CD4-positive, alpha-beta T cell treated with Interleukin-4 for 4 hours (primary cell): ENCODE results near the gene IL1RL1.
A peak's percentile ranks its signal among the peaks of the same experiment; 100 is the strongest.

Experiments used
- DNase-seq: peaks from one replicate; pipeline ENCODE4 v3.0.0-alpha.2; 2020

Gene IL1RL1

GRCh38 chr2:102337481-102338386 is 26.4 kb downstream of the IL1RL1 start:
- no peak for DNase-seq

GRCh38 chr2:102340778-102341177 is 29.4 kb downstream of the IL1RL1 start:
- no peak for DNase-seq

GRCh38 chr2:102342888-102343287 is 31.5 kb downstream of the IL1RL1 start:
- no peak for DNase-seq

- no peak for DNase-seq
These were observed 33.0 kb downstream of the IL1RL1 start for GRCh38 chr2:102344397-102344796.

GRCh38 chr2:102345329-102345920 is 34.1 kb downstream of the IL1RL1 start:
- DNase-seq: no peak

DNA sequence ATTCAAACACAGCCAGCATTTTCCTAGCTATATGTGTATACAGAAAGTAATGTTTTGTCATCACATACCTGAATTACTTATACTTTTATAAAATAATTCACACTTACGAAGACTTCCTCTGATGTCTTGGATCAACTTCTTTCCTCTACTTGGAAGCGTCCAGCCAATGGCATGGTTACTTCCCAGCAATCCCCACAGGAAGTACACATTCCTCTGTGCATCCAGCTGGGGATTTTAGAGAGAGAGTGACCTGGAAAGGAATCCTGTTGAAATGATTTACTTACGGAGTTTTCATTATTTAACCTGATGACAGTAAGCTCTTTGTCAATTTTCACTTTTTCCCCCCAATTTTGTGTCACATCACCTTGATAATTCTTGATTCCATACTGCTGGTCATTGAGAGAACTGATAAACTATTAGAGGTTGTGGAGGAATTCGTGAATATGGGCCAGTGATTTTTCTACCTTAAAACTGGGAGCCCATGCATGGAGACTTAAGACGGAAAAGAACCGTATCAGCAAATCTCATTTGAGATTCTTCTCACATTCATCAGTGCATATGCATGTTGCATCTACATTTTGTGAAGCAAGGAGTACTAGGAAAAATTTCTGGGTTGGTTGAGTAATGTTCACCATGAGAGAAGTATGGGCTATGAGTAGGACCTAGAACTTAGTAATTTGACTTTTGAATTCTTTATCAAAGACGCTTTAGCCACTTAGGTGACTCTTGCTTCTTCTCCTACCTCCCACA is 35.2 kb downstream of the IL1RL1 start:
- no peak for DNase-seq

GRCh38 chr2:102350137-102350793 is 38.9 kb downstream of the IL1RL1 start:
- DNase-seq: no peak

- DNase-seq: peak; percentile 60
These were observed 44.4 kb downstream of the IL1RL1 start, which contains the start of gene IL18R1 for GRCh38 chr2:102355526-102356380. Gene IL18R1, plus strand, starts transcription at chr2:102355796. Its CDS starts 6,865 bp downstream, at chr2:102362661.

- DNase-seq: no peak
These were observed 45.0 kb downstream of the IL1RL1 start for GRCh38 chr2:102356381-102356712.

- DNase-seq: no peak
These were observed 45.4 kb downstream of the IL1RL1 start for GRCh38 chr2:102356741-102357140.

GRCh38 chr2:102357937-102358336 is 46.6 kb downstream of the IL1RL1 start:
- no peak for DNase-seq

- DNase-seq: peak; percentile 40
These were observed 47.1 kb downstream of the IL1RL1 start for GRCh38 chr2:102358496-102358895.

GRCh38 chr2:102359527-102359926 is 48.2 kb downstream of the IL1RL1 start:
- DNase-seq: no peak

GRCh38 chr2:102361632-102362241 is 50.4 kb downstream of the IL1RL1 start:
- no peak for DNase-seq

- no peak for DNase-seq
These were observed 54.4 kb downstream of the IL1RL1 start for GRCh38 chr2:102365763-102366162.

DNA sequence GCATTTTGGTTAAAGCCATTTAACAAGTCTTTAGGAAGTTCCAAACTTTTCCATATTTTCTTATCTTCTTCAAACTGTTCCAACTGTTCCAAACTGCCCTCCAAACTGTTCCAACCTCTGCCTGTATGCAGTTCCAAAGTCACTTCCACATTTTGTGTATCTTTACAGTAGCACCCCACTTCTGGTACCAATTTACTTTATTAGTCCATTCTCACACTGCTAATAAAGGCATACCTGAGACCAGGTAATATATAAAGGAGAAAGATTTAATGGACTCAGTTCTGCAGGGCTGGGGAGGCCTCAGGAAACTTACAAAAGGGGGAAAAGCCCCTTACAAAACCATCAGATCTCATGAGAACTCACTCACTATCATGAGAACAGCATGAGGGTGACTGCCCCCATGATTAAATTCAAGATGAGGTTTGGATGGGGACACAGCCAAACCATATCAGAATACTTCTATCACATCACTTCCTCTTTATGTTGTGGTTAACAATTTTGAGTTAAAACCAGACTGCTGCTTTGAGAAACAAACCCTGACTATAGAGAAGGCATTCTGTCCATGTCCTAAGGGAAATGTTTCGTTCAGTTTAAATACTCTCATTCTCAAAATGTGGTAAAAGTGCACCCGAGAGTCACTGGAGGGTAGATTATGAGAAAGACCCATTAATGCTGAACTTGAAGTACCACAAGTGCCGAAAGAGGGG is 55.2 kb downstream of the IL1RL1 start:
- DNase-seq: peak; percentile 47

- DNase-seq: peak; percentile 71
These were observed 56.1 kb downstream of the IL1RL1 start for GRCh38 chr2:102367331-102367971.

- peak; percentile 24 for DNase-seq
These were observed 57.2 kb downstream of the IL1RL1 start for GRCh38 chr2:102368461-102369109.

GRCh38 chr2:102369866-102370265 is 58.5 kb downstream of the IL1RL1 start:
- DNase-seq: no peak

GRCh38 chr2:102376052-102376591 is 64.8 kb downstream of the IL1RL1 start:
- no peak for DNase-seq
